Mesendoderm (in vitro differentiated cells): ENCODE data around the gene RNU1-2.
"Not testable (repeated sequence)": the region's sequence is repeated elsewhere in the genome, so short reads cannot be mapped to it uniquely, and the experiment has no call there.

ENCODE experiments used
- DNase-seq: peaks from one replicate; pipeline ENCODE4 v3.0.0; 2013
- H2AK5ac ChIP-seq: 2 replicates; pipeline ENCODE4 v1.6.1; 2013; ENCODE audit warnings: low read length, inconsistent platforms
- H2BK120ac ChIP-seq: 2 replicates; pipeline ENCODE4 v1.6.1; 2013; ENCODE audit warnings: low read depth, mild to moderate bottlenecking, low read length, moderate library complexity, mixed read lengths
- H2BK15ac ChIP-seq: replicated peaks from 2 replicates; pipeline ENCODE4 v1.6.1; 2013; ENCODE audit warnings: low read depth, mild to moderate bottlenecking, moderate library complexity
- H2BK5ac ChIP-seq: 2 replicates; pipeline ENCODE4 v1.6.1; 2013; ENCODE audit warnings: low read length, inconsistent platforms
- H3K18ac ChIP-seq: 2 replicates; pipeline ENCODE4 v1.6.1; 2013; ENCODE audit warnings: mild to moderate bottlenecking, low read length, mixed read lengths
- H3K23ac ChIP-seq: one replicate; pipeline ENCODE4 v1.6.1; 2013; ENCODE audit warnings: low read length
- H3K27ac ChIP-seq: 2 replicates; pipeline ENCODE4 v1.5.1; 2013; ENCODE audit warnings: low read depth, mild to moderate bottlenecking, inconsistent platforms, low read length, moderate library complexity
- H3K27me3 ChIP-seq: 2 replicates; pipeline ENCODE4 v1.6.1; 2013; ENCODE audit warnings: low read length, control low read depth, mild to moderate bottlenecking, inconsistent platforms; ENCODE audit not compliant: insufficient read depth, poor library complexity
- H3K36me3 ChIP-seq: 2 replicates; pipeline ENCODE4 v1.6.1; 2013; ENCODE audit warnings: low read length, inconsistent platforms; ENCODE audit not compliant: control insufficient read depth, insufficient read depth
- H3K4ac ChIP-seq: one replicate; pipeline ENCODE4 v1.6.1; 2013; ENCODE audit warnings: low read depth, mild to moderate bottlenecking, low read length, moderate library complexity
- H3K4me1 ChIP-seq: 2 replicates; pipeline ENCODE4 v1.6.1; 2013; ENCODE audit warnings: low read depth, low read length, inconsistent platforms; ENCODE audit not compliant: control insufficient read depth
- H3K4me2 ChIP-seq: 2 replicates; pipeline ENCODE4 v1.6.1; 2013; ENCODE audit warnings: low read length
- H3K4me3 ChIP-seq: 2 replicates; pipeline ENCODE4 v1.5.1; 2013; ENCODE audit warnings: mild to moderate bottlenecking, low read length
- H3K56ac ChIP-seq: one replicate; pipeline ENCODE4 v1.6.1; 2013; ENCODE audit warnings: low read length
- H3K79me1 ChIP-seq: 2 replicates; pipeline ENCODE4 v1.6.1; 2013; ENCODE audit warnings: low read length, inconsistent platforms
- H3K79me2 ChIP-seq: 2 replicates; pipeline ENCODE4 v1.6.1; 2013; ENCODE audit warnings: mild to moderate bottlenecking, low read length; ENCODE audit not compliant: control insufficient read depth, insufficient read depth
- H3K9ac ChIP-seq: 2 replicates; pipeline ENCODE4 v1.6.1; 2013; ENCODE audit warnings: low read length, inconsistent platforms
- H4K5ac ChIP-seq: one replicate; pipeline ENCODE4 v1.6.1; 2013; ENCODE audit warnings: low read length
- H4K8ac ChIP-seq: one replicate; pipeline ENCODE4 v1.6.1; 2013; ENCODE audit warnings: low read depth, mild to moderate bottlenecking, control low read depth, low read length, moderate library complexity
- WGBS: extraction: QIAGEN DNeasy Blood & Tissue Kit; methylation state at CpG from one replicate; pipeline ENCODE4 v1.1.7; 2013; ENCODE audit warnings: low lambda C conversion rate, missing lambda C conversion rate; ENCODE audit not compliant: insufficient coverage; ENCODE audit errors: extremely low coverage; 5-methylcytosine and 5-hydroxymethylcytosine counted together

The RNU1-2 gene

DNA sequence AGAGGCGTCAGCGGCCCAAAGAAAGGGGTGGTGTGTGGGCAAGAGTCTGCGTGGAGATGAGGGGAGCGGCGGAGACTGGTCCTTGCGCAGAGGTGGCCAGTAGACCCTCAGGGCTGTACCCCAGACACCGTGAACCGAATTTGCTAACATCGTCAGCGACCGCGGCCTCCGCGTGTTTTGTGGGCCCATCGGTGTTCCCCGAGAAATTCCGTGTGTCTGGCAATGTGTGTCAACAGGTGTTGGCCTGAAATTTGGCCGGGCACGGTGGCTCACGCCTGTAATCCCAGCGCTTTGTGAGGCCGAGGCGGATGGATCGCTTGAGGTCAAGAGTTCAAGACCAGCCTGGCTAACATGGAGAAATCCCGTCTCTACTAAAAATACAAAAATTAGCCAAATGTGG lies 33.4 kb upstream of the RNU1-2 start:
- not testable (repeated sequence) for H3K27ac ChIP-seq, H3K56ac ChIP-seq, H2AK5ac ChIP-seq, H2BK15ac ChIP-seq, H3K79me1 ChIP-seq, H3K27me3 ChIP-seq, H3K36me3 ChIP-seq, H3K4ac ChIP-seq, H3K9ac ChIP-seq, H4K8ac ChIP-seq, H3K4me2 ChIP-seq, DNase-seq, H3K4me3 ChIP-seq, H3K23ac ChIP-seq, H3K18ac ChIP-seq, H4K5ac ChIP-seq, H2BK5ac ChIP-seq, H3K4me1 ChIP-seq, H3K79me2 ChIP-seq, H2BK120ac ChIP-seq
- WGBS = no CpG with 5 or more reads among the region's 25 CpGs

DNA sequence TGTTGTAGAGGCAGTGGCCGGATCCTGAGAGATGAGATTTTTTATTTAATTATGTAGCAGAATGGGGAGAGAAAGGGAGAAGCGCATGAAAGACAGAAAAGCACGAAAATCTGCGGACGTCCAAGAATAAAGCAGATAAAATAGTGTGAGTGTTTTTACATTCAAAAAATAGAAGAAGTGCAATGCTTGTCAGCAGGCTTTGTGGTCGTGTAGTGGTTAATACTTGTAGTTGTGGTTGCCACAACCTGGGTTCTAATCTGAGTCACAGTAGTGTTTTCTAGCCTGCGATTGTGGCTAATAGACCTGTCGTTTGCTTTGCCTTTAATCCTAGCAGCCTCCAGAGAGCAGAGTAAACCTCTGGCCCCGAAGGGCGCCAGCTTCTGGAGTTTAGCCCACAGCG lies 32.8 kb upstream of the RNU1-2 start:
- not testable (repeated sequence) for H3K4me3 ChIP-seq, H3K9ac ChIP-seq, H3K79me2 ChIP-seq, DNase-seq, H3K23ac ChIP-seq, H4K8ac ChIP-seq, H2BK15ac ChIP-seq, H3K36me3 ChIP-seq, H2BK5ac ChIP-seq, H3K4me2 ChIP-seq, H3K56ac ChIP-seq, H4K5ac ChIP-seq, H3K27ac ChIP-seq, H3K27me3 ChIP-seq, H3K18ac ChIP-seq, H3K4me1 ChIP-seq, H3K4ac ChIP-seq, H2AK5ac ChIP-seq, H2BK120ac ChIP-seq, H3K79me1 ChIP-seq
- WGBS = no CpG with 5 or more reads among the region's 11 CpGs

DNA sequence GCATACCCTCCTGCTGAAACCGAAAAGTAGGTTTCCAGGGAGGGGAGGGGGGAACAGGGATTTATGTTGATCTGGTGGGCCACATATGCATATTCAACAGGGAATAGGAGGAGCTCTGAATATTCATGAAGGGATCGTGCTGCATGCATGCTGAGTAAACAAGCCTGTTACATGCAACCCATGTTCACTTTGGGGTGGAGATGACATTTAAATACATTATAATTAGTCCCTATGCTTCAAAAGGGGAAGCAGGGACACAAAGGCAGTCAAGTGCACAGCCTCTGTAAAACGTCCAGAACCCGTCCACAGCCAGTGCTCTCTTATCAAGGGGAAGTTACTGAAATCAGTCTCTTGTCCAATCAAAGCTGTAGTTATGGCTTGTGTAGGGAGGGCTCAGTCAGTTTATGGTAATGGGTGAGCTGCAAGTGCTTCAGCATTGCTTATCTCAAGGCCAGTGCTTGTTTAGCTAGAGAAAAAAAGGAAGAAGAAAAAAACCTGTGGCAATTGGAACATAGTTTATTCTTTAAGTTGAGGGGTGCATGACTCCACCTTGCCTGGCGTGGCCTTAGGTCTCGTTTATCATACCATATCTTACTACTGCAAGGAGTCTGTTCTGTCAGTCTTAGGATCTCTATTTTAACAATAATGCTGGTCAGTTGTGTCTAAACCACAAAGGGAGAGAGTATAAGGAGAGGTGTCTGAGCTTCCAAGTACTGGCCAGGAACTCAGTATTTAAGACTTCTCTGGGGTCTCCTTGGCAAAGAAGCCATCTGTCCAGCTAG lies 28.7 kb upstream of the RNU1-2 start:
- H3K79me2 ChIP-seq, H3K27me3 ChIP-seq, H3K18ac ChIP-seq, H3K27ac ChIP-seq, H3K9ac ChIP-seq, H3K4me2 ChIP-seq, H3K56ac ChIP-seq, H2BK120ac ChIP-seq, H4K5ac ChIP-seq, H4K8ac ChIP-seq, H3K4ac ChIP-seq, H3K23ac ChIP-seq, H3K4me1 ChIP-seq, H3K79me1 ChIP-seq, H2BK5ac ChIP-seq, H2BK15ac ChIP-seq, H2AK5ac ChIP-seq, H3K36me3 ChIP-seq, H3K4me3 ChIP-seq: not testable (repeated sequence)
- DNase-seq = peak; percentile 31
- WGBS = no CpG with 5 or more reads among the region's 6 CpGs

DNA sequence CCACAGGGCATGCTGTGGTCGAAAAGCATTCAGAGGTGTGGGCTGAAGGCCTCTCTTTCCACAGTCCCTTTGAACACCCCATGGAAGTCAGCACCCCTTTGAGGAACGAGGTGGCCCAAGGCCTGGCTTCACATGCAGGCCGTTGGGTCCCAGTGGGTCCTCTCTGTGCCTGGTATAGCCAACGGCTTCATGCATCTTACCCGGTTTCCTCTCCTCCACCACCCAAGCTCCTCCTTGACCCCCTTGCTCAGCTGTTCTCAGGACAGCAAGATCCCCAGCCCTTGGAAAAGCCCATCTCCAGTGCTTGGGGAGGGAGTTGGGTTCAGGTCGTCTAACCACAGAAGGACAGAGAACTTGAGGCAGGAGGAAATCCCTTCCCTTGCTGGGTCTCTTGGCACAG lies 27.0 kb upstream of the RNU1-2 start:
- H3K27ac ChIP-seq, H3K4me2 ChIP-seq, H3K27me3 ChIP-seq, H3K4me3 ChIP-seq, H2BK120ac ChIP-seq, H4K8ac ChIP-seq, H4K5ac ChIP-seq, H2AK5ac ChIP-seq, H3K56ac ChIP-seq, H3K79me2 ChIP-seq, H3K18ac ChIP-seq, H2BK15ac ChIP-seq, H2BK5ac ChIP-seq, H3K9ac ChIP-seq, H3K4me1 ChIP-seq, H3K23ac ChIP-seq, H3K4ac ChIP-seq, DNase-seq, H3K79me1 ChIP-seq, H3K36me3 ChIP-seq: not testable (repeated sequence)
- no CpG with 5 or more reads among the region's 6 CpGs for WGBS

DNA sequence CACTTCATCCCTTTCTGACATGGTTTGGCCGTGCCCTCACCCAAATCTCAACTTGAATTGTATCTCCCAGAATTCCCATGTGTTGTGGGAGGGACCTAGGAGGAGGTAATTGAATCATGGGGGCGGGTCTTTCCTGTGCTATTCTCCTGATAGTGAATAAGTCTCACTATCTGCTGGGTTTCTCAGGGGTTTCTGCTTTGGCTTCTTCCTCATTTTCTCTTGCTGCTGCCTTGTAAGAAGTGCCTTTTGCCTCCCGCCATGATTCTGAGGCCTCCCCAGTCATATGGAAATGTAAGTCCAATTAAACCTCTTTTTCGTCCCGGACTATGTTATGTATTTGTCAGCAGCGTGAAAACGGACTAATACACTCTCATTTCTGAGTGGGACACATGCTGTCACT lies 25.8 kb upstream of the RNU1-2 start:
- H2BK5ac ChIP-seq, H2BK15ac ChIP-seq, H3K79me2 ChIP-seq, H3K4me2 ChIP-seq, H3K18ac ChIP-seq, H3K9ac ChIP-seq, H3K79me1 ChIP-seq, H4K5ac ChIP-seq, H3K27me3 ChIP-seq, H3K36me3 ChIP-seq, H4K8ac ChIP-seq, H3K27ac ChIP-seq, H3K23ac ChIP-seq, H3K4ac ChIP-seq, H2BK120ac ChIP-seq, H2AK5ac ChIP-seq, H3K4me3 ChIP-seq, H3K4me1 ChIP-seq: not testable (repeated sequence)
- peak overlapping the region; percentile 25 for H3K56ac ChIP-seq
- no CpG with 5 or more reads among the region's 7 CpGs for WGBS
- DNase-seq = peak; percentile 18

DNA sequence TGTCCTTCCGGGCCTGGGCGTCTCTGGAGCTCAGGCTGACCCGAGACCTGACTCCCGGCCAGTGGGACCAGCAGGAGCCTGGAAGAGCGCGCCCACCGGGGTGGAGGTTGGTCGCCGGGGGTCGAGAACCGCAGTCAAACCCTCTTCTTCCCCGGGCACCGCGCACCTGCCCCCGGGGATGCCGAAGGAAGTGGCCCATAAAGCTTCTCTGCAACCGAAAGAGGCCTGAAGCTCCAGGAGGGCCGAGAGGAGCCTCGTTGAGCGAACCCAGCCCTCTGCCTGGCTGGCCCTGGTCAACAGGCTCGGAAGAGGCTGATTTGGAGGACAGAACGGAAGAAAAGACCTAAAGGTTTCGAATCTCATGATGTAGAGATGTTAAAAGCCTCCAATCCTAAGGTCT lies 24.6 kb upstream of the RNU1-2 start:
- not testable (repeated sequence) for H3K56ac ChIP-seq, H3K4ac ChIP-seq, H3K4me2 ChIP-seq, H2BK15ac ChIP-seq, H3K79me1 ChIP-seq, H4K5ac ChIP-seq, H3K9ac ChIP-seq, H3K18ac ChIP-seq, H3K4me1 ChIP-seq, H2BK5ac ChIP-seq, H2BK120ac ChIP-seq, H4K8ac ChIP-seq, H3K79me2 ChIP-seq, H2AK5ac ChIP-seq, H3K27ac ChIP-seq, H3K4me3 ChIP-seq, H3K23ac ChIP-seq, DNase-seq, H3K36me3 ChIP-seq, H3K27me3 ChIP-seq
- WGBS = no CpG with 5 or more reads among the region's 23 CpGs
